Measurements from ENCODE around the gene SLFN14. TPM values are rescaled to one million over a fixed set of nuclear protein-coding genes. Genes with fewer than 3 reads are reported as not detected.
A peak's percentile ranks its signal among the peaks of the same experiment; 100 is the strongest.
"Not testable (repeated sequence)": the region's sequence is repeated elsewhere in the genome, so short reads cannot be mapped to it uniquely, and the experiment has no call there.

The SLFN14 gene
- total RNA-seq, 2 experiments from 2014 or later: not detected

DNA sequence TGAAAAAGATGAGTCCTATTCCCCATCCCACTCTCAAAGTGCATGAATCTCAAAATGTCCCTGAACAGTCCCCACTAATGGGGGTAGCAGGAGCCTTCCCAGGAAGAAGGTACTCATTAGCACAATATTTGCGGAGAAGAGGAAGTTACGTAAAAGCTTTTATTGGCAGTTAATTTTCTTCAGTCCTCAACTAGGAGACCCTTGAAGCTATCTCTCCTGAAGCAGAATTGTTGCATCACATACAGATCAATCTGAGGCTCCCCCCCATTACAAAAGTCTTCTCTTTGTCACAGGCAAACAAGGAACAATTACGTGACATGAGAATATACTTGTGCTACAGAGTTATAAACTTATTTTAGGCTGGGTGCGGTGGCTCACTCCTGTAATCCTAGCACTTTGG, 37.3 kb downstream of the SLFN14 start:
- intact Hi-C loops (cut with DNase I, micrococcal nuclease): no loop called here
- H3K4me3 Mint-ChIP-seq: no peak overlapping the region
- peaks cover 5% of the 10 kb centered on the region for H3K9me3 Mint-ChIP-seq (ENCODE audit: low read depth)

DNA sequence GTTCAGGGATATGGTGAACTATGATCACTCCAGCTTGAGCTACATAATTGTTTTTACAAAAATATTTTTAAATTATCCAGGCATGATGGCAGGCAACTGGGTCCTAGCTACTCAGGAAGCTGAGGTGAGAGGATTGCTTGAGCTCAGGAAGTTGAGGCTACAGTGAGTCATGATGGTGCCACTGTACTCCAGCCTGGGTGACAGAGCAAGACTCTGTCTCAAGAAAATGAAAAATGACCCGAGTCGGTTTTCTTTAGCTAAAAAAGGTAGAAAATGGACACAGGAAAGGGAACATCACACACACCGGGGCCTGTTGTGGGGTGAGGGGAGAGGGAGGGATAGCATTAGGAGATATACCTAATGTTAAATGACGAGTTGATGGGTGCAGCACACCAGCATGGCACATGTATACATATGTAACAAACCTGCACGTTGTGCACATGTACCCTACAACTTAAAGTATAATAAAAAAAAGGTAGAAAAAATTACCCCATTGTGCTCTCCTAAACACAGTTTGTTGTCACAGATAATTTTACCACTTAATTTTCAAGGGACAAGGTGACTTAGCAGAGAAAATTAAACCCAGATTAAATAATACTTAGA, 38.9 kb downstream of the SLFN14 start:
- Mint-ChIP-seq H3K36me3 (ENCODE audit: low read depth) (peaks cover 60% of the 10 kb centered on the region), H3K4me3 (peak overlapping the region; percentile 15), H3K27ac (peak overlapping the region; percentile 83), H3K4me1 (peaks cover 92% of the 10 kb centered on the region)
- POLR2A ChIA-PET; intact Hi-C loops (cut with DNase I, micrococcal nuclease); H3K27me3 Mint-ChIP-seq; H3K9me3 Mint-ChIP-seq (ENCODE audit: low read depth): not testable (repeated sequence)
- ATAC-seq (peak; percentile 96), DNase-seq (peak; percentile 48)
- CTCF ChIA-PET: interaction anchor here (0.6 to 2.4 kb wide), 4 partner anchors 11 to 209 kb away, joined by 3 to 10 read pairs (median 6); partner anchors contain the start of gene SLFN12L

More for the DNA sequence above, 37.3 kb downstream of the SLFN14 start:
- ATAC-seq: no peak
- no peak for DNase-seq
- CTCF ChIA-PET: interaction anchor here (0.5 to 2.4 kb wide), 4 partner anchors 8 to 349 kb away, joined by 3 to 10 read pairs (median 4); no protein-coding TSS in a partner anchor
- POLR2A ChIA-PET: no interaction called here
- Mint-ChIP-seq H3K27me3 (no peaks in the 10 kb centered on the region), H3K4me1 (peaks cover 91% of the 10 kb centered on the region), H3K27ac (peak overlapping the region; percentile 34), H3K36me3 (ENCODE audit: low read depth) (peaks cover 57% of the 10 kb centered on the region)

DNA sequence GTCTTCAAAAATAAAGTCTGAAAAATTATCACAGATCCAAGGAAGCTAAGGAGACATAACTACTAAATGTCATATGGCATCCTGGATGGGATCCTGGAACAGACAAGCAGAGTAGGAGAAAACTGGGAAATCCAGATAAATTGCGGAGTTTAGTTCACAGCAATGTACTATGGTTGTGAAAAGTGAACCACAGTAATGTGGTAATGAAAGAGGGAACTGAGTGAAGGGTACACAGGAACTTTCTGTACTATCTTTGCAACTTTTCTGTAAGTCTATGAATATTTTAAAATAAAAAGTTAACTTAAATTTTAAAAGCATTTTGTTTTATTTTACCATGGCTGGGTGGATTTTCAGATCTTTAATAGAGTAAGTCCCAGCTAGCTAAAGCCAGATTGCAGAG, 39.5 kb downstream of the SLFN14 start:
- DNase-seq (no peak), ATAC-seq (no peak)
- Mint-ChIP-seq H3K36me3 (ENCODE audit: low read depth) (peaks cover 55% of the 10 kb centered on the region), H3K27ac (peak overlapping the region; percentile 38), H3K27me3 (no peaks in the 10 kb centered on the region), H3K4me1 (peaks cover 90% of the 10 kb centered on the region), H3K4me3 (no peak overlapping the region), H3K9me3 (ENCODE audit: low read depth) (peaks cover 5% of the 10 kb centered on the region)
- POLR2A ChIA-PET: no interaction called here
- CTCF ChIA-PET: interaction anchor here (0.9 to 2.4 kb wide), 5 partner anchors 11 to 209 kb away, joined by 3 to 10 read pairs (median 5); partner anchors contain the start of gene SLFN12L
- intact Hi-C loops (cut with DNase I, micrococcal nuclease): no loop called here

DNA sequence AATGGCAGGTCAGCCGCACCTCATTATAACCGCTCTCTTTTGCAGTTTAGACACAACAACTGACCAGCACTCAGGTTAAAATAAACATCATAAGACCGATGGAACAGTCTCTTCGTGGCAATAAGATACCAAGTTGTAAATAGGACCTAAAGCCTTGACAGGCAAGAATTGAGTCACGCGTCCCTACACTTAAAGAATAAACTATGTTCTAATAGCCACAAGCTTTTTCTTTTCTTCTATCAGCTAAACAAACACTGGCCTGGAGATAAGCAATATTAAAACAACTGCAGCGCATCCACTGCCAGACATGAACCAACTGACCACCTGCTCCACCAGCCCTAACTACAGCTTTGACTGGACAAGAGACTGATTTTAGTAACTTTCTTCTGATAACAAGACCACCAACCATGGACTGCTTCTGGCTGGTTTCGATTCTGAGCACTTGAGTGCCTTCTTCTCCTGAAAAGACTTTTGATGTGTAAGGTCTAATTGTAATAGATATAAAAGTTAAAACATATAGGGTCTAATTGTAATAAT, 40.6 kb downstream of the SLFN14 start:
- no peak overlapping the region for H3K27ac Mint-ChIP-seq
- POLR2A ChIA-PET: no interaction called here
- intact Hi-C loops (cut with DNase I, micrococcal nuclease): no loop called here
- CTCF ChIA-PET: interaction anchor here (1.2 kb wide), 1 partner anchor 13 kb away, joined by 3 read pairs; no protein-coding TSS in a partner anchor
- peaks cover 2% of the 10 kb centered on the region for H3K9me3 Mint-ChIP-seq (ENCODE audit: low read depth)
- no peak overlapping the region for H3K4me3 Mint-ChIP-seq
- ATAC-seq (no peak), DNase-seq (no peak)
- peaks cover 56% of the 10 kb centered on the region for H3K36me3 Mint-ChIP-seq (ENCODE audit: low read depth)
- peaks cover 84% of the 10 kb centered on the region for H3K4me1 Mint-ChIP-seq
- no peaks in the 10 kb centered on the region for H3K27me3 Mint-ChIP-seq

DNA sequence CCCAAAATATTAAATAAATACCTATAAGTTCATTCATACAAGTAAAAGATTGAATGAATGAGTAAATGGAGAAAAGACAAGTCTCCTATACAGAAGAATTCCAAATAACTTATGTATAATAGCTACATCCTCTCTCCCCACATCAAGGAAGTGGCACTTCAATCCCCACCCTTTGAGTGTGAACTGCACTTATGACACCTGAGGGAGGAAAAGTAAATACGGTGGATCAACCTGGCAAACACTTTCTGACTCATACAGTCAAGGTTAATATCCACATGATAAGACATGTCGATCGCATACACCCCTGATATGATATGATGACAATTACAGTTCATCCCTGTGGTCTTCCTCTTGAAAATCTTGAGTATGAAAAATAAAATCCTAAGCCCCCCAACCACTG, 41.2 kb downstream of the SLFN14 start:
- intact Hi-C loops (cut with DNase I, micrococcal nuclease): no loop called here
- ChIA-PET CTCF (no interaction called here), POLR2A (no interaction called here)
- no peak overlapping the region for H3K27ac Mint-ChIP-seq
- ATAC-seq (no peak), DNase-seq (no peak)
- H3K36me3 Mint-ChIP-seq (ENCODE audit: low read depth): peaks cover 59% of the 10 kb centered on the region
- no peaks in the 10 kb centered on the region for H3K27me3 Mint-ChIP-seq
- H3K4me1 Mint-ChIP-seq: peaks cover 83% of the 10 kb centered on the region
- no peaks in the 10 kb centered on the region for H3K9me3 Mint-ChIP-seq (ENCODE audit: low read depth)
- no peak overlapping the region for H3K4me3 Mint-ChIP-seq

DNA sequence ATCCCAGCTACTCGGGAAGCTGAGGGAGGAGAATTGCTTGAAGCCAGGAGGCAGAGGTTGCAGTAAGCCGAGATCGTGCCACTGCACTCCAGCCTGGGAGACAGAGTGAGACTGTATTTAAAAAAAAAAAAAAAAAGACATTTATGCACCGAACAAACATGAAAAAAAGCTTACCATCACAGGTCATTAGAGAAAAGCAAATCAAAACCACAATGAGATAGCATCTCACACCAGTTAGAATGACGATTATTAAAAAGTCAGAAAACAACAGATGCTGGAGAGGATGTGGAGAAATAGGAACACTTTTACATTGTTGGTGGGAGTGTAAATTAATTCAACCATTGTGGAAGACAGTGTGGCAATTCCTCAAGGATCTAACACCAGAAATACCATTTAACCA, 42.2 kb downstream of the SLFN14 start:
- H3K9me3 Mint-ChIP-seq (ENCODE audit: low read depth); DNase-seq; intact Hi-C loops (cut with DNase I, micrococcal nuclease); H3K4me3 Mint-ChIP-seq; H3K27me3 Mint-ChIP-seq; ATAC-seq; H3K27ac Mint-ChIP-seq; CTCF ChIA-PET; POLR2A ChIA-PET: not testable (repeated sequence)
- H3K4me1 Mint-ChIP-seq: peaks cover 78% of the 10 kb centered on the region
- H3K36me3 Mint-ChIP-seq (ENCODE audit: low read depth): peaks cover 68% of the 10 kb centered on the region

DNA sequence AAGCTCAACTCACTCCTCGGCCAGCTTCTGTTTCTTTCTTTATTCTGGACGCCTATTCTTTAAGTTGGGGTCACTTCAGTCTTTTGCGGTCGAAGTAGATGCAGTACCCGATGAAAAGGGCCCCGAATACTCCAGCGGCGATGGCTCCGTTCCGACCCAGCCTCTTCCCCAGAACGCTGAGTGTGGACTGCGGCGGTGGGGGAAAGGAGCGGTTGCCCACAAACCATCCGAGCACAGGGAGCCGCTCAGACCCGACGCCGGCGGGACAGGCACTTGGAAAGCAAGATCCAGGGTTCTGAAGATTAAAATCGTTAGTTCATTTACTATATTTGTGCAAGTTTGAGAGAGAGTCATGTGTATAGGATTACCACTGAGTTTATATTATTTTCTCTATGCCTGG, 45.6 kb downstream of the SLFN14 start:
- H3K36me3 Mint-ChIP-seq (ENCODE audit: low read depth): peaks cover 64% of the 10 kb centered on the region
- POLR2A ChIA-PET: interaction anchor here (0.7 to 1.0 kb wide), 2 partner anchors 28 to 59 kb away, joined by 3 read pairs; no protein-coding TSS in a partner anchor
- CTCF ChIA-PET: interaction anchor here (0.8 kb wide), 1 partner anchor 28 kb away, joined by 3 read pairs; no protein-coding TSS in a partner anchor
- no peaks in the 10 kb centered on the region for H3K27me3 Mint-ChIP-seq
- H3K9me3 Mint-ChIP-seq (ENCODE audit: low read depth): no peaks in the 10 kb centered on the region
- H3K4me1 Mint-ChIP-seq: peaks cover 58% of the 10 kb centered on the region
- DNase-seq (no peak), ATAC-seq (no peak)
- intact Hi-C loops (cut with DNase I, micrococcal nuclease): no loop called here
- H3K27ac Mint-ChIP-seq: no peak overlapping the region
- no peak overlapping the region for H3K4me3 Mint-ChIP-seq

DNA sequence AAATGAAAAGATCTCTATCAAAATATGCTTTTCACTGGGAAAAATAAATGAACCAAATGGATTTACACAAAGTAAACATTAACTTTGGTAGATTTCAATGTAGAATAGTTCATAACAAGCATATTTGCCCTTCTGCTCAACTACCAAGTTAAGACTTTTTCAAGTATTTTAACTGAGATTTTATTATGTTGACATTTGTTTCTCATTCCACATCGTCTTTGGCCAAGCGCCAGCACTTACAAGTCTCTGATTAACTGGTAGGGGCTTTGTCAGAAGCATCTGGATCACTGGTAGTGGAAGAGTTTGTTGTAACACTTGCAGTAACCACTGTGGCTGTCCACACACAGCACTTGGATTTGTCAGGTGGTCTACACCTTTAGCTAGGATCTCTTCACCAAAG, 46.1 kb downstream of the SLFN14 start:
- DNase-seq (no peak), ATAC-seq (no peak)
- ChIA-PET CTCF (interaction anchor here (0.8 kb wide), 1 partner anchor 29 kb away, joined by 3 read pairs; no protein-coding TSS in a partner anchor), POLR2A (interaction anchor here (0.7 to 1.0 kb wide), 2 partner anchors 27 to 59 kb away, joined by 3 read pairs; no protein-coding TSS in a partner anchor)
- H3K9me3 Mint-ChIP-seq (ENCODE audit: low read depth): no peaks in the 10 kb centered on the region
- intact Hi-C loops (cut with DNase I, micrococcal nuclease): no loop called here
- peaks cover 53% of the 10 kb centered on the region for H3K4me1 Mint-ChIP-seq
- H3K4me3 Mint-ChIP-seq: no peak overlapping the region
- H3K27ac Mint-ChIP-seq: no peak overlapping the region
- H3K27me3 Mint-ChIP-seq: no peaks in the 10 kb centered on the region
- H3K36me3 Mint-ChIP-seq (ENCODE audit: low read depth): peaks cover 64% of the 10 kb centered on the region

Other genes with a start within 250 kb of the SLFN14 start
- gene SLFN11, start 187.2 kb downstream of the SLFN14 start, total RNA-seq: 10 to 100 TPM; 63.7 to 67.9 TPM
- gene SLFN12, start 128.3 kb downstream of the SLFN14 start, total RNA-seq: 1 to 10 TPM; 5.4 TPM
- 10 to 100 TPM; 18.6 to 22.5 TPM for gene SLFN13, start 112.1 kb downstream of the SLFN14 start, total RNA-seq
- 10 to 100 TPM; 23.3 to 23.7 TPM for gene SLFN12L, start 23.1 kb downstream of the SLFN14 start, total RNA-seq
- 1 to 10 TPM; 5.7 to 6.1 TPM for gene PEX12, start 17.8 kb upstream of the SLFN14 start, total RNA-seq
- gene AP2B1, start 26.5 kb upstream of the SLFN14 start, total RNA-seq: 100 to 1,000 TPM; 166 to 184 TPM
- gene RASL10B, start 170.8 kb upstream of the SLFN14 start, total RNA-seq: 1 to 10 TPM; 2.7 to 4.0 TPM
- gene GAS2L2, start 192.4 kb upstream of the SLFN14 start, total RNA-seq: under 1 TPM in 1 of 2 experiments, not detected in 1; 0.07 TPM
- not detected for gene C17orf50, start 200.1 kb upstream of the SLFN14 start, total RNA-seq
- under 1 TPM in 1 of 2 experiments, not detected in 1; 0.09 TPM for gene MMP28, start 234.8 kb upstream of the SLFN14 start, total RNA-seq
- 100 to 1,000 TPM; 316 to 330 TPM for gene TAF15, start 248.7 kb upstream of the SLFN14 start, total RNA-seq